GM12872 (cell line): ENCODE results near the gene UGT1A1.

Experiments
- CTCF ChIP-seq: IDR thresholded peaks from 3 replicates; pipeline ENCODE4 v1.5.1; 2011; ENCODE audit warnings: low read depth, mild to moderate bottlenecking, low read length, moderate library complexity; ENCODE audit not compliant: insufficient read depth

Gene UGT1A1

GRCh38 chr2:233768076-233768475 is 8.0 kb downstream of the UGT1A1 start:
- TF ChIP-seq CTCF, result no peak

- no peak for TF ChIP-seq CTCF
These were observed 9.2 kb downstream of the UGT1A1 start for GRCh38 chr2:233769260-233769659.

DNA sequence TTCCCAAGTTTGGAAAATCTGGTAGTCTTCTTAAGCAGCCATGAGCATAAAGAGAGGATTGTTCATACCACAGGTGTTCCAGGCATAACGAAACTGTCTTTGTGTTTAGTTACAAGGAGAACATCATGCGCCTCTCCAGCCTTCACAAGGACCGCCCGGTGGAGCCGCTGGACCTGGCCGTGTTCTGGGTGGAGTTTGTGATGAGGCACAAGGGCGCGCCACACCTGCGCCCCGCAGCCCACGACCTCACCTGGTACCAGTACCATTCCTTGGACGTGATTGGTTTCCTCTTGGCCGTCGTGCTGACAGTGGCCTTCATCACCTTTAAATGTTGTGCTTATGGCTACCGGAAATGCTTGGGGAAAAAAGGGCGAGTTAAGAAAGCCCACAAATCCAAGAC is 12.1 kb downstream of the UGT1A1 start:
- no peak for TF ChIP-seq CTCF

GRCh38 chr2:233772583-233772982 is 12.5 kb downstream of the UGT1A1 start:
- TF ChIP-seq CTCF, result no peak

- no peak for TF ChIP-seq CTCF
These were observed 13.8 kb downstream of the UGT1A1 start for GRCh38 chr2:233773854-233774253.

- TF ChIP-seq CTCF, result no peak
These were observed 15.3 kb downstream of the UGT1A1 start for GRCh38 chr2:233775414-233775813.

- no peak for TF ChIP-seq CTCF
These were observed 18.0 kb downstream of the UGT1A1 start, which contains the start of gene MROH2A for GRCh38 chr2:233778030-233778429. Gene MROH2A, plus strand, starts transcription at chr2:233778330. Its CDS starts 1,029 bp downstream, at chr2:233779359.

- no peak for TF ChIP-seq CTCF
These were observed 19.7 kb downstream of the UGT1A1 start for GRCh38 chr2:233779722-233780121.
